GM18909 (cell line): ENCODE results near the gene MBTPS1.
"Not testable (repeated sequence)": the region's sequence is repeated elsewhere in the genome, so short reads cannot be mapped to it uniquely, and the experiment has no call there.

Experiments
- ATAC-seq: cut with Tn5 transposase; IDR thresholded peaks from one replicate; pipeline ENCODE4 v1.9.1; 2021; ENCODE audit warnings: mild to moderate bottlenecking; ENCODE audit not compliant: unreplicated experiment, poor library complexity

The MBTPS1 gene

DNA sequence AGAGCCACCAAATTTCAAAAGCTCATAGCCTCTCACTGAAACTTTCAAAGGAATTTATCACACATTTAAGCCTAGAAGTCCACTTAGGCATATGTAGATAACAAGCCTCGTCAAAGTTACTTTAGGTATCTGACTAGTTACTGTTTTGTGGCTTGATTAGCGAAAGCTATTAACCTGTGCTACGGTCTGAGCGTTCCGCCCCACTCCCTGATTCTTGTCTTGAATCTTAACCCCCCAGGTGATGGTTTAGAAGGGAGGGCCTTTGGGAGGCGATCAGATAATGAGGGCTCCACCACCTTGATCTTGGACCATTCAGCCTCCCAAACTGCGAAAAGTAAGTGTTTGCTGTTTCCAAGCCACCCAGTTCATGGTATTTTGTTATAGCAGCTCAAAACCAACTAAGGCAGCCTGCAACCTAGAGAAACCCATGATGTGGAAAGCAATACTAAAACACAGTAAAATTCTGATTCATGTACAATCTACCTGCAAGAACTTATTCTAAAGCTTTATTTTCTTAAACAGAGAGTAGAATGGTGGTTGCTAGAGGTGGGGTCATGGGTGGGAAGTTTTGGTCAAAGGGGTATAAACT lies 21.1 kb upstream of the MBTPS1 start:
- no peak for ATAC-seq

DNA sequence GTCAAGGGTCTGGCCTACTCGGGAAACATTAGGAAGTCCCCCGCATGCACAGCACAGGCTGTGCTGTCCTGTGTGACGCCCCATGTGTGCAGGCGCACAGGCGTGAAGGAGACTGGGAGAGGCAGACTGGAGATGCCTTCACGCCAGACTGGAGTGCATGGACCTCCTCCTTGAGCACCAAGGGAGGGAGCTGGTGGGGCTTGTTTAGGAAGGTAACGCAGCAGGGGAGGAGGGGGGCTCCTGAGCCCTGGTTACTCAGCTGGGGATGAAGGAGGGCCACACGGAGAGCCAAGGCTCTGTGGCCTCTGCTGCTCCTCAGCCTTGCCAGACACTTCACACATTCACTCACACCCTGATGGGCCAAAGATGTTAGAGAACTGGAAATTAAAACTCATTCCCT lies 20.5 kb upstream of the MBTPS1 start:
- ATAC-seq = no peak

DNA sequence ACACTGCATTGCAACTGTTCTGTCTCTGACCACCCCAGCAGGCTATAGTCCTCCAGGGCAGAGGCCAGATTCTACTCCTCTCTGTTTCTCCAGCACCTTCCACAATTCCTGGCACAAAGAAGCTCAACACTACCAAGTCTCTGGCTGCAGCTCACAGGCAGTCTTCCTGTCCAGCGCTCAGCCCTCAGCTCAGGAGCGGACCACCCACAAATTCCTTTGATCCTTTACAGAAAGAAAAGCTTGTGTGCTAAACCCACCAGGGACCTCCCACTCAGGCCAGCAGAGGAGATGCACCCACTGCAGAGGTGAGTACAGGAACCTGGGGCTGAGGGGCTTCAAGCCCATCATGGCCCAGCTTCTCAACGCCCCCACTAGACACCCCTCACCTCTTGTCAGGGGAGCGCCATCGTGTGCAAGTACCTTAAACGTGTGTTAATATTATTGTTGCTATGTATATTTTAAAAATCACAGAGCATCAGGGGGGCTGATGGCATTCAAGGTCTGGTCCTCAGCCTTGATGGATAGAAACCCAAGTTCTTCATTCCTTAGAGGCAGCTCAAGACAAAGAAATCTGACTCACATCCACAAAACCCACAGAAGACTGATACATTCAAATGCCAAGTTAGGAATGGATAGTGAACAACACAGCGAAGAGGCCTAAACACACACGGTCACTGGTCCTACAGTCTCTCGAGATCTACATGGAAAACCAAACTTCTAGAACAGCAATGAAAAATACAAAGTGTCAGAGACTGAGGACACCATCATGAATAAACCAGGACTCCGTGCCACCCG lies 19.8 kb upstream of the MBTPS1 start:
- ATAC-seq = no peak

DNA sequence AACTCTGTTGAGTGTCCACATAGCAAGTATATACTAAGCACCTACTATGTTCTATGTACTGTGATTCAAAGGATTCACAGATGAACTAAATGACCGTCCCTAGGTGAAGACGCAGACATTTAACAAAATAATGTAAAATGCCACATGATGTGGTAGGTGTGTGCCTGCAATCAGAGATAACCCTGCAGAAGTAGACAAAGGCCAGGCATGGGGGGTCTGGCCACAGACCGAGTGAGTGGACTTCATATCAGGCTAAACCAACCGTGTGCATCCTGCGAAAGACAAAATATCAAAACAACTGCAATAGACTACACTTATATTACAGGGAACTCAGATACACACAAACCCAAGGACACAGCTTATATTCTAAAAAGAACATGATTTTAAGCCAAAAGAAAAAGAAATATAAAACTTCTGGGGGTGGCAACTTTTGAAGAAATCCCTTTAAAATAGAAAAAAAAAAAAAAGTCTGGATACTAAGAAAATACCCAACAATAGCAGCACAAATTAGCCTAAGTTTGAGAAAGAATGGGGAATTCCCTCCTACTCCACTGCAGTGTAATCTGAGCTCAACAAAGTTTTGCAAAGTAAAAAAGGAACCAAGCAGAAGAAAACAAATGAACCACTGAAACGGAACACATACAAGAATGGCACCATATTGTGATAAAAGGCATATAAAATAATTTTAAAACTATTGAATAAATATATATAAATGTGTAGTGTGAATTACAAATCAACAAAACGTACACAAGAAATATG lies 16.0 kb upstream of the MBTPS1 start:
- ATAC-seq = no peak

DNA sequence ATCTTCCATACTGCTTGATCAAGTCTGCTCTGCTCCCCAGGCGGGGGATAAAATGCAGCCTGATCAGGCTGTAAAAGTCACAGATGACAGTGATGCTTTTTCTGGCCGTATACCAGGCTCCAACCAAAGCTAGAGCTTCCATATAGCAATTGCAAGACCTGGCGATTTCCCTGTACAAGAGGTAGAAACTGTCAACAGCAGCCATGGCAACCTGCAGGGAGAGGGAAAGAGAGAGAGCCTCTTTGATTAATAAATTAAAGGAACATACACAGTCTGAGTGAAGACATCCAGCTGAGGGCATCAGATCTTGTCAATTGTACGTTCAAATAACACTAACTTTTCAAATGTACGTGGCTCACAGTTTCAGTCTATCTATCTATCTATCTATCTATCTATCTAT lies 14.4 kb upstream of the MBTPS1 start:
- ATAC-seq = no peak

DNA sequence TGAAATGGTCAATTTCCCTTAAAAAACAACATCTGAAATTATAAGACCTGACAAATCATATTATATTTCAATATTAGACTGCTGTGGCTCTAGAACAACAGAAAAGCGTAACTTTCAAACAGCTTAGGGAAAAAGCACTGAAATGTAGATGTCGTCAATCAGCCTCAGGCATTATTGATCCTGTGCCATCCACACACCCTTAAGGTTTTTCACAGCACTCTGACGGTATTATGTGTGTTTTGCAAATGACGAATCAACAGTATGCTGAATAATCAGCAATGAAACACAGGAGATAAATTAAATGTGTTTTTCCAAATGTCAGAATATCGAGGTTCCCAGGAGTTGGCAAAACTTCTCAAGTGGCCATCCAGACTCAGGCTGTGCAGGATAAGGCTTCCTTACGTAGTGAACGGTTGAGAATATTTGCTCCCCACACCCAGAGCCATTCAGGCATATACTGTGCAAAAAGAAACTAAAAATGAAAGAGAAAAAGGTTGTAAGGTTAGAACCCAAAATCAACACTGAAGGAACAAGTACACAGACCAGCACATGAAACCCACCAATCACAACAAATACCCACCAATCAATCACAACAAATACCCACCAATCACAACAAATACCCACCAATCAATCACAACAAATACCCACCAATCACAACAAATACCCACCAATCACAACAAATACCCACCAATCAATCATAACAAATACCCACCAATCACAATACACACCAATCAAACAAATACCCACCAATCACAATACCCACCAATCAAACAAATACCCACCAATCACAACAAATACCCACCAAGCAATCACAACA lies 7.7 kb upstream of the MBTPS1 start:
- no peak for ATAC-seq

DNA sequence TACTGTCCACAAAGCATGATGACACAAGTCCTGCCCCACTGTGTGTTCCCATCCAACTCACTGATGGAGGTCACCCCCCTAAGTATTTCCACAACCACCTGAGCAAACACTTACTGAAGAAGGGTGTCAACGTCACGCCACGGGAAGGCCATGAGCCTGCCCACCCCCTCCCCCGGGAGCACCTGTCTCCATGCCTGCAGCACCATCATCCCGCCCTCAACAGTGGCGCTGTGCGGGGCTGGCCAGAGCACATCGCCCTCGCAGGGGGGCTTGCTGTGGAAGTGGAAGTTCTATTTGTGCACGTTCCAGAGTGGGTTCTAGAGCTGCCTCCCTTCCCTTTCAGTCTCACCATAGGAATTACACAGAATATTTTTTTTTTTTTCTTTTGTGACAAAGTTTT lies 4.3 kb upstream of the MBTPS1 start:
- ATAC-seq = no peak

DNA sequence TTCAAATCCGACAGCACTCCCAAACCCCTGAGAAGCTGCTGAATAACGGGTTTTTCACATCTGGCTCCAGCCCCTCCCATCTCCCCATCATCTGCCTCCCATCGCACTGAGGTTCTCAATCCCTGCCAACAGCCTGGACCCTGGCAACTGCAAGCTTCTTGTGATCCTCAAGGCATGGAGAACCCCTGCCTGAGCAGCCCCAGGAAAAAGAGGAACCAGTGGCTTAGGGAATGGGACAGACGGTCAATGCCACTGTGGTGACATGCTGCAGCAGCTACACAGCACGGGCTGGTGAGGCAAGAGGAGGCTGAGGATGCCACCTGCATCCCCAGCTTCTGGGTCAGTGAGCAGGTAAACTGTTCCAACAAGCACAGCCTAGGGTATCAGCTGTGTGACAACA lies 3.3 kb upstream of the MBTPS1 start:
- ATAC-seq = no peak

DNA sequence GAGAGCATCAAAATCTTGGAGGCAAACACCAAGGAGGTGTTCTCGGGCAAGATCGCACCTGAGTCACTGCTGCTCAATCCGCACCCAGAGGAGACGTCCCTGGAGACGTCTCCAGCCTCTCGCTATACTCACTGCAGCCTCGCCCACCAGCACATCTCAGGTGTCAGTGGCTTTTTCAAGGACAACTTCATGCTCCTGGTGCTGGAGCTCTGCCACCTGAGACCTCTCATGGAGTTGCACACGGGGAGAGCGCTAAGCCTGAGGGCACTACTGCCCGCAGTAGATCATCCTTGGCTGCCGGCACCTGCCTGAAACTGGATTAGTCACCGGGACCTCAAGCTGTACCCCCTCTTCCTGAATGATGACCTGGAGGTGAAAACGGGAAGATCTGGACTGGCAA lies 2.6 kb upstream of the MBTPS1 start:
- ATAC-seq = no peak

DNA sequence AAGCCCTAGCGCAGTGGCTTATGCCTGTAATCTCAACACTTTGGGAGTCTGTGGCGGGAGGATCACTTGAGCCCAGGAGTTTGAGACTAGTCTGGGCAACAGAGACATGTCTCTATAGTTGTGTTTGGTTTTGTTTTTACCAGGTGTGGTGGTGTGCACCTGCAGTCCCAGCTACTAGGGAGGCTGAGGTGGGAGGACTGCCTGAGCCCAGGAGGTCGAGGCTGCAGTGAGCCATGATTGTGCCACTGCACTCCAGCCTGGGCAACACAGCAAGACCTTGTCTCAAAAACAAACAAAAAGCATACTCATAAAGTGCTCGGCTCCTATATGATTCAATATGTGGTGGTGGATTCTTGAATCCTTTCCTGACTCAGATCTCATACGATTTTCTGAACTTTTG lies 1.6 kb upstream of the MBTPS1 start:
- not testable (repeated sequence) for ATAC-seq

DNA sequence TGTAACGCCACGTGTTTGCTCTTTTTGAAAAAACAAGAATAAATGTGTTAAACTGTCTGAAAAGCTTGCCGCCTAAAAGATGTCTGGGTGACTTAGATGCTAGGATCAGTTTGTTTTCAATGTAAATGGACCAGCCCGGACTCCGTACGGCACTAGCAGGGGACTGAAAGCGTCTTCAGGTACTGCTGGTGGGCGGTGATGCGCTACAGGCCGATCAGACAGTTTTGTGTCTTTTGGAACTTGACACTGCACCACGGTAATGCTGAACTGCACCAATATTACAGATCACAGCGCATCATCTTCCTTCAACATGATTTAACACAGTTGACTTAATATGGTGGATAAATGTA lies 727 bp upstream of the MBTPS1 start:
- ATAC-seq = peak; percentile 4

DNA sequence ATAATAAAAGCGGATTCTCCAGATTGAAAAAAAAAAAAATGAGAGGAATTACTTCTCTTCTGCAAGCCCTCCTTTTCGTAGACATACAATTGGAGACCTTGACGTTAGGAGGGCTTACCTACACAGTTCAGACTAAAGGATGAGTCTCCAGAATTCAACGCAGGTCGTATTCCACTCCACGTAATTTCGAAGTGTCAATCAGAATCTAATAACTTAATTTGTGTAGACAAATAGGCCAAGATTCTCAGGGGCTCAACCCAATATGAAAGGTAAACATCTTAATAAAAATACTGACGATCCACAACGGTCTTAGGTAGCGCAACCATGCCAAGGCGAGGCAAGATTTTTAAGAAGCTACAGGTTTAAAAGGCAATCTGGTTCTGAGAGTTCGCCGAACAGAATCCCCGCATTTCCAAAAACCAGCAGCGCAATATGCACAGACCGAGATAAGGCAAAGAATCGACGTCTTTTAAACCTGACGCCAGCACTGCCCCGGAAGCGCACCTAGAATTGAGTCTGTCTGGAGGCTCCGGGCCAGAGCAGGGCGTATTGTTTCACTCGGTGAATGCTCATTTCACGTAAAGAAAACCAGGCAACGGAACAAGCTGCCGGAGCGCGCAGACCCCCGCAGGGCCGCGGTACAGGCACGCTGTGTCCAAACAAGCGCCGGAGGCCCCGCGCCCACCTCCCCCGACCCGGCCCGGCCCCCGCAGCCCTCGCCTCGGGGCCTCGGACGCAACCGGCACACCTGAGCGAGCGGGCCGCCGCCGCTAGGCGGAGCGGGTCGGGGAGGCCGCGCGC lies 623 bp downstream of the MBTPS1 start:
- ATAC-seq = peak; percentile 28

DNA sequence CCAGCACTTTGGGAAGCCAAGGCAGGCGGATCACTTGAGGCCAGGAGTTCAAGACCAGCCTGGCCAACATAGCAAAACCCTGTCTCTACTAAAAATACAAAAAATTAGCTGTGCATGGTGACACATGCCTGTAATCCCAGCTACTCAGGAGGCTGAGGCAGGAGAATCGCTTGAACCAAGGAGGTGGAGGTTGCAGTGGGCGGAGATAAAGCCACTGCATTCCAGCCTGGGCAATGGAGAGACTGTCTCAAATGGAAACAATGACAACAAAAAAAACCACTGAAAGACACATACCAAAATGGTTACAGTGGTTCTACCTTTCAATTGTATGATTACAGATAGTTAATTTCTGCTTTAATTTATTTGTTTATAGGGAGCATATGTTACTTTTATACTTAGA lies 4.8 kb downstream of the MBTPS1 start:
- not testable (repeated sequence) for ATAC-seq

DNA sequence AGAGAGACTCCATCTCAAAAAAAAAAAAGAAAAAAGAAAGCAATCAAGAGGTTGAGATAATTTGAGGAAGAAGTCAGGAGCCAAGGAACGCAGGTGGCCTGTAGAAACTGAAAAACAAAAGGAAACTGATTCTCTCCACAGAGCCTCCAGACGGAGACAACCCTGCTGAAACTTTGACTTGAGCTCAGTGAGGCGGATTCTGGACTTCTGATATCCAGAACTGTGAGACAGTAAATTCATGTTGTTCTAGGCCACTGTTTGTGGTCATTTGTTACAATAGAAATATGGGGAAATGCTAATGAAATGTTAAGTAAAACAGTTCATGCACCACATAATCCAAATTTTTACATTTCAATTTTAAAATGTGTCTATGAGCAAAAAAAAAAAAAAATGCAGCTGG lies 5.2 kb downstream of the MBTPS1 start:
- ATAC-seq = no peak

DNA sequence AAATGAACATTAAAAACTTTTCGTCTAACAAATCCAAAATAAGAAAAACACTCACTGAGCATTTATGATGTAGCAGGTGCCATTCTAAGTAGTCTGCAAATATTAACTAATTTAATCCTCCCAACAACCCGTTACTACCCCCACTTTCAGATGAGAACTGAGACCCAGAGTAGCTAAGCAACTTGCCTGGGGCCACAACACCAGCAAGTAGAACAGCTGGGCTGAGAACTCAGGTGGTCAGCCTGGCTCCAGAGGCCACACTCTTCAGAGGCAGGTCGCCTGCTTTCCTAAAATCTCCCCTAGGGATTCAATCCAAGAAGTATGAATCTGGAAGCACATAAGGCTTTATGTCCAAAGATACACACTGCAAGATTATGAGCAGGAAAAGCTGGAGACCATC lies 6.2 kb downstream of the MBTPS1 start:
- no peak for ATAC-seq

DNA sequence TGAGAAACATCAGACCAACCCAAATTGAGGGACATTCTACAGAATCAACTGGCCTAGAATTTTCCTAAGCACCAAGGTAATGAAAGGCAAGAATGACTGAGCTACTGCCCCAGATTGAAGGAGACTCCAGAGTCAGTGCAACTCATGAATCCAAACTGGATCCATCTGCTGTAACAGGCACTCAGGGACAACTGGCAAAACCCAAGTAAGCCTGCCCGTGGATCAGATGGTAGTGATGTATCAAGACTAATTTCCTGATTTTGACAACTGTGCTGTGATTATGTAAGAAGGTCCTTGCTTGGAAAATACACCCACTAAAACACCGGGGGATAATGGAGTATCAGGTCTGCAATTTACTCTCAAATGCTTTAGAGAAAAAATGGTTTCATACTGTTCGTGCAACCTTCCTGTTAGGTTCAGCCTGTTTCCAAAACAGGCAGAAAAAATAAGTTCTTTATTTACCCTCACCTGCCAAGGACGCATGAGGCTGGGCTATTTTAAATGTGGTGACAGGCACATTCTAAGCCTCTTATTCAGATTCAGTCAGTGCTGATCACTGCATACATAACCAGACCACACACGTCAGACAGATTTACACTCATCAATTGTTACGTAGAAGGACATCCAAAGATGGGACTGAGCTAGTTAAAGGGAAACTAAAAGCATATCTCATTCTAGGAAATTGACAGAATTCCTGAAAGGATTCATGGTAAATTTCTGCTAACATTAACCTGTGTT lies 7.0 kb downstream of the MBTPS1 start:
- ATAC-seq = no peak

DNA sequence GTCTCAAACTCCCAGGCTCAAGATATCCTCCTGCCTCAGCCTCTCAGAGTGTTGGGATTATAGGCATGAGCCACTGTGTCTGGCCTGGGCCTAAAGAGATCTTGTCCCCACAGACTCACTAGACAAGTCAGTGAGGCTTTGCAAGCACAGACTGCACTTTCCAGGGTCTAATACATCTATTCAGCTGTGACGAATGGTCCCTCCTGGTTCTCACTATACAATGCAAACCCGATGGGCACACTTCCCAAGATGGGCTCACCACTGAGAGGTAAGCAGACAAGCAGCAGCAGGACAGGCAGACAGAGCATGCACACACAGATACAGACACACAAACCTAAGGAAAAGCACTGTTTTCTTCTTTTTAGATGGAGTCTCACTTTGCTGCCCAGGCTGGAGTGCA lies 8.8 kb downstream of the MBTPS1 start:
- no peak for ATAC-seq

DNA sequence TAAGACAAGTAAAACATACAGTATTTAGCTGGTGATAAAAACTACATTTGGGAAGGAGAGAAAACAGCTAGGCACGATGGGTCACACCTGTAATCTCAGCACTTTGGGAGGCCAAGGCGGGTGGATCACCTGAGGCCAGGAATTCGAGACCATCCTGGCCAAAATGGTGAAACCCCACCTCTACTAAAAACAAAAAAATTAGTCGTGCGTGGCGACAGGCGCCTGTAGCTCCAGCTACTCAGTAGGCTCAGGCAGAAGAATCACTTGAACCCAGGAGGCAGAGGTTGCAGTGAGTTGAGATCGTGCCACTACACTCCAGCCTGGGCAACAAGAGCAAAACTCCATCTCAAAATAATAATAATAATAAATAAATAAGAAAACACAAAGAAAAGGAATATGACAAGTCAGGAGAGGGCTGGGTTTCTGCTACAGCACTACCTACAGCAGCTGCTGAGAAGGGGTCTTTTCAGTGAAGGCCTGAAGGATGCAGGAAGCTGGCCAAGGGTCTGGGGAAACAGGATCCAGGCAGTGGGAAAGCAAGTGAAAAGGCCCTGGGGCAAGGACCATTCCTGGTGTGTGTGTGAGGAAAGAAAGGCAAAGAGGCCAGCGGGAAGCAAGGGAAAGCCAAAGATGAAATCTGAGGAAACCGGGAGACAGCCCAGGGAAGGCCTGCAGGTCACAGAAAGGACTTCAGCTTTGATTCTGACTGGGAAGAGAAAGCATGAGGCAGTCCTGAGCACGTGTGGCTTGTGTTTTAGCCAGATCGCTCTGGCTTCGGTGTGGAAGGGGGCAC lies 10.6 kb downstream of the MBTPS1 start:
- no peak for ATAC-seq
